K562 (cell line): Measurements from ENCODE around the gene VWA7. TPM values are rescaled to one million over a fixed set of nuclear protein-coding genes. Genes with fewer than 3 reads are reported as not detected.

ENCODE experiments used
- CHD2 ChIP-seq: IDR thresholded peaks from 2 replicates; pipeline ENCODE4 v1.6.1; 2011; ENCODE audit warnings: low read depth, low read length
- CREB1 ChIP-seq, 2 experiments: sonication (generic) in 1 of 2; formaldehyde crosslinking in 1 of 2; IDR thresholded peaks; 2 replicates each; pipeline versions ENCODE4 v1.6.1 to v1.8.0; 2012 to 2022; ENCODE audit warnings: inconsistent platforms in 1 of 2, mild to moderate bottlenecking in 1 of 2, missing genetic modification reagents in 1 of 2, moderate library complexity in 1 of 2
- ELK3 ChIP-seq: fragments of 450-650 bp; formaldehyde crosslinking; IDR thresholded peaks from 2 replicates; pipeline ENCODE4 v1.4.0; 2020; ENCODE audit warnings: mild to moderate bottlenecking
- ERF ChIP-seq: fragments of 450-650 bp; formaldehyde crosslinking; IDR thresholded peaks from 2 replicates; pipeline ENCODE4 v1.4.0; 2020; ENCODE audit warnings: mild to moderate bottlenecking, mixed read lengths
- HNRNPK ChIP-seq: fragments of 200-400 bp; formaldehyde crosslinking; IDR thresholded peaks from one replicate; pipeline ENCODE4 v1.6.1; 2018; ENCODE audit warnings: mild to moderate bottlenecking, low read depth, low read length; ENCODE audit not compliant: poor library complexity, severe bottlenecking
- KLF13 ChIP-seq: fragments of 450-650 bp; IDR thresholded peaks from 2 replicates; pipeline ENCODE4 v1.6.1; 2016; ENCODE audit warnings: missing genetic modification characterization, low read depth, mild to moderate bottlenecking, missing compliant biosample characterization, moderate library complexity, borderline replicate concordance
- MCM7 ChIP-seq, 2 experiments: fragments of 450-650 bp; IDR thresholded peaks; 2 replicates each; pipeline ENCODE4 v1.6.1; 2016 to 2018
- MIER1 ChIP-seq: fragments of 450-650 bp; IDR thresholded peaks from 2 replicates; pipeline ENCODE4 v1.6.1; 2016; ENCODE audit warnings: antibody characterized with exemption, mild to moderate bottlenecking, low read depth
- PHF21A ChIP-seq: fragments of 450-650 bp; IDR thresholded peaks from 2 replicates; pipeline ENCODE4 v1.6.1; 2017; ENCODE audit warnings: low read depth, borderline replicate concordance
- POLR2B ChIP-seq: fragments of 450-650 bp; IDR thresholded peaks from 2 replicates; pipeline ENCODE4 v1.6.1; 2018; ENCODE audit warnings: low read depth; ENCODE audit not compliant: partially characterized antibody
- PYGO2 ChIP-seq: fragments of 450-650 bp; IDR thresholded peaks from 2 replicates; pipeline ENCODE4 v1.6.1; 2016; ENCODE audit warnings: mild to moderate bottlenecking, missing genetic modification characterization, moderate library complexity, missing compliant biosample characterization
- RBBP5 ChIP-seq: fragments of 200-600 bp; sonication (generic); IDR thresholded peaks from 2 replicates; pipeline ENCODE4 v1.6.1; 2012; ENCODE audit warnings: borderline replicate concordance, mild to moderate bottlenecking, low read length, control low read depth, inconsistent platforms; ENCODE audit not compliant: insufficient read depth, poor library complexity, severe bottlenecking
- RBM22 ChIP-seq: fragments of 200-400 bp; formaldehyde crosslinking; IDR thresholded peaks from 2 replicates; pipeline ENCODE4 v1.6.1; 2018; ENCODE audit warnings: low read length, low read depth; ENCODE audit not compliant: poor library complexity, severe bottlenecking
- SIRT6 ChIP-seq: IDR thresholded peaks from one replicate; pipeline ENCODE4 v1.6.1; 2012; ENCODE audit warnings: low read depth, mild to moderate bottlenecking, control low read depth, inconsistent platforms, low read length, moderate library complexity
- TSC22D4 ChIP-seq: fragments of 450-650 bp; IDR thresholded peaks from 2 replicates; pipeline ENCODE4 v1.6.1; 2016; ENCODE audit warnings: missing genetic modification characterization, missing biosample characterization, control low read depth
- WHSC1 ChIP-seq: IDR thresholded peaks from one replicate; pipeline ENCODE4 v1.6.1; 2012; ENCODE audit warnings: low read length, control low read depth, inconsistent platforms
- YY1 ChIP-seq, 3 experiments: IDR thresholded peaks; 2 replicates each; pipeline ENCODE4 v1.6.1; 2011; ENCODE audit warnings: low read length in 2 of 3, mild to moderate bottlenecking in 2 of 3, moderate library complexity in 2 of 3, borderline replicate concordance in 1 of 3, control low read depth in 1 of 3, low read depth in 1 of 3; ENCODE audit not compliant: insufficient read depth in 3 of 3, insufficient replicate concordance in 2 of 3, control insufficient read depth in 1 of 3, insufficient read length in 1 of 3; ENCODE audit errors: extremely low read depth in 1 of 3
- ZNF174 ChIP-seq: fragments of 250-450 bp; sonication (Bioruptor Pico); IDR thresholded peaks from 2 replicates; pipeline ENCODE4 v1.4.0; 2020; ENCODE audit warnings: mild to moderate bottlenecking
- ZNF217 ChIP-seq: sonication (generic); formaldehyde crosslinking; IDR thresholded peaks from 2 replicates; pipeline ENCODE4 v1.8.0; 2022; ENCODE audit warnings: mild to moderate bottlenecking, missing genetic modification reagents
- ZNF583 ChIP-seq: fragments of 250-450 bp; sonication (Bioruptor Pico); IDR thresholded peaks from 2 replicates; pipeline ENCODE4 v1.4.0; 2020
- ZNF785 ChIP-seq: fragments of 250-450 bp; sonication (Bioruptor Pico); IDR thresholded peaks from 2 replicates; pipeline ENCODE4 v1.4.0; 2020; ENCODE audit warnings: mild to moderate bottlenecking
- polyA plus RNA-seq, 8 experiments: library from polyadenylated mRNA; depleted of rRNA in 4 of 8; stranded (reverse) in 5 of 8; unstranded in 3 of 8; fragments of >200 nt; fragmentation: Nextera tagmentation in 2 of 8; fragmentation: Illumina TruSeq in 1 of 8; extraction: Ambion mirVana in 2 of 8; extraction: Trizol in 1 of 8; gene quantifications; 2 replicates each; pipeline versions ENCODE4 v1.2.1 to v1.2.3, GENCODE V29; 2011 to 2014; ENCODE audit warnings: inconsistent platforms in 1 of 8, missing spikeins in 1 of 8
- total RNA-seq, 7 experiments: library from RNA; depleted of rRNA in 6 of 7; stranded (reverse); fragments of >200 nt in 6 of 7; fragmentation: Illumina TruSeq in 2 of 7; extraction: Trizol in 2 of 7; gene quantifications; 2 replicates each; pipeline versions ENCODE4 v1.2.1 to v1.2.3, GENCODE V29; 2011 to 2021; ENCODE audit warnings: low replicate concordance in 1 of 7
- TF ChIP-seq, protein P1 (sequence below): fragments of 250-450 bp; sonication (Bioruptor Pico); IDR thresholded peaks from 2 replicates; pipeline ENCODE4 v1.5.1; 2021; ENCODE audit warnings: mild to moderate bottlenecking
- TF ChIP-seq, protein P2 (sequence below): fragments of 450-650 bp; IDR thresholded peaks from 2 replicates; pipeline ENCODE4 v1.6.1; 2018; ENCODE audit warnings: mild to moderate bottlenecking, low read depth; ENCODE audit not compliant: partially characterized antibody
- TF ChIP-seq, protein P3 (sequence below): fragments of 450-650 bp; IDR thresholded peaks from 2 replicates; pipeline ENCODE4 v1.6.1; 2016; ENCODE audit warnings: low read depth, mild to moderate bottlenecking, moderate library complexity

The VWA7 gene
- total and polyA plus RNA-seq, 9 of the 15 experiments (the other 6 are each of a cell fraction or from before 2014, with no cell fraction given): 0.18 to 2.9 (median 0.95) TPM

- no peak for TF ChIP-seq HNRNPK
- no peak for TF ChIP-seq PHF21A
- TF ChIP-seq RBBP5: no peak
- TF ChIP-seq PYGO2 (tag): 0 out of 2 replicates have a peak, but pooled peaks have one; percentile 34
- TF ChIP-seq TSC22D4 (tag): no peak
- peak; percentile 33; the same call in 1 of the 2 replicates for TF ChIP-seq CREB1 (IDR thresholded peaks at IDR 0.05)
- TF ChIP-seq CREB1 (CRISPR knock-in tag; IDR thresholded peaks at IDR 0.05): no peak
- no peak; the same call in 1 of the 2 replicates for TF ChIP-seq ZNF217 (CRISPR knock-in tag)
- no peak for TF ChIP-seq ZNF785 (CRISPR knock-in tag)
- TF ChIP-seq ERF (CRISPR knock-in tag): no peak
- TF ChIP-seq RBM22: no peak
- no peak for TF ChIP-seq ELK3
- TF ChIP-seq POLR2B: no peak
- TF ChIP-seq, protein P1, sequence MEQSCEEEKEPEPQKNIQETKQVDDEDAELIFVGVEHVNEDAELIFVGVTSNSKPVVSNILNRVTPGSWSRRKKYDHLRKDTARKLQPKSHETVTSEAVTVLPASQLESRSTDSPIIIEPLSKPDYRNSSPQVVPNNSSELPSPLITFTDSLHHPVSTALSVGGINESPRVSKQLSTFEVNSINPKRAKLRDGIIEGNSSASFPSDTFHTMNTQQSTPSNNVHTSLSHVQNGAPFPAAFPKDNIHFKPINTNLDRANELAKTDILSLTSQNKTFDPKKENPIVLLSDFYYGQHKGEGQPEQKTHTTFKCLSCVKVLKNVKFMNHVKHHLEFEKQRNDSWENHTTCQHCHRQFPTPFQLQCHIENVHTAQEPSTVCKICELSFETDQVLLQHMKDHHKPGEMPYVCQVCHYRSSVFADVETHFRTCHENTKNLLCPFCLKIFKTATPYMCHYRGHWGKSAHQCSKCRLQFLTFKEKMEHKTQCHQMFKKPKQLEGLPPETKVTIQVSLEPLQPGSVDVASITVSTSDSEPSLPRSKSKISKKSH (CRISPR knock-in tag): no peak
- no peak for TF ChIP-seq WHSC1
- TF ChIP-seq ZNF174 (CRISPR knock-in tag): no peak
- no peak for TF ChIP-seq ZNF583
- peak; percentile 18 for TF ChIP-seq SIRT6
- TF ChIP-seq, protein P2, sequence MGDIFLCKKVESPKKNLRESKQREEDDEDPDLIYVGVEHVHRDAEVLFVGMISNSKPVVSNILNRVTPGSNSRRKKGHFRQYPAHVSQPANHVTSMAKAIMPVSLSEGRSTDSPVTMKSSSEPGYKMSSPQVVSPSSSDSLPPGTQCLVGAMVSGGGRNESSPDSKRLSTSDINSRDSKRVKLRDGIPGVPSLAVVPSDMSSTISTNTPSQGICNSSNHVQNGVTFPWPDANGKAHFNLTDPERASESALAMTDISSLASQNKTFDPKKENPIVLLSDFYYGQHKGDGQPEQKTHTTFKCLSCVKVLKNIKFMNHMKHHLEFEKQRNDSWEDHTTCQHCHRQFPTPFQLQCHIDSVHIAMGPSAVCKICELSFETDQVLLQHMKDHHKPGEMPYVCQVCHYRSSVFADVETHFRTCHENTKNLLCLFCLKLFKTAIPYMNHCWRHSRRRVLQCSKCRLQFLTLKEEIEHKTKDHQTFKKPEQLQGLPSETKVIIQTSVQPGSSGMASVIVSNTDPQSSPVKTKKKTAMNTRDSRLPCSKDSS: no peak
- TF ChIP-seq, protein P3, sequence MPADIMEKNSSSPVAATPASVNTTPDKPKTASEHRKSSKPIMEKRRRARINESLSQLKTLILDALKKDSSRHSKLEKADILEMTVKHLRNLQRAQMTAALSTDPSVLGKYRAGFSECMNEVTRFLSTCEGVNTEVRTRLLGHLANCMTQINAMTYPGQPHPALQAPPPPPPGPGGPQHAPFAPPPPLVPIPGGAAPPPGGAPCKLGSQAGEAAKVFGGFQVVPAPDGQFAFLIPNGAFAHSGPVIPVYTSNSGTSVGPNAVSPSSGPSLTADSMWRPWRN: no peak
- TF ChIP-seq MIER1: no peak
- peak; percentile 100 for TF ChIP-seq KLF13 (tag)
- TF ChIP-seq CHD2: no peak; the same call in 1 of the 2 replicates
- peak in 1 of 2 experiments; percentile 78; a peak in 1 of 4 replicates for TF ChIP-seq MCM7 (IDR thresholded peaks at IDR 0.05)
- peak in 1 of 3 experiments; percentile 34 for TF ChIP-seq YY1 (IDR thresholded peaks at IDR 0.05; ENCODE audit: borderline replicate concordance in 1 of 3, control insufficient read depth in 1 of 3, extremely low read depth in 1 of 3, insufficient read depth in 3 of 3, insufficient read length in 1 of 3, insufficient replicate concordance in 2 of 3, low read depth in 1 of 3, low read length in 2 of 3)
Measured at GRCh38 chr6:31729515-31729978, 47.6 kb downstream of the VWA7 start (continued).
